Urinary bladder (tissue), 4 donors: ENCODE measurements around the gene ZNF775. TPM values are rescaled to one million over a fixed set of nuclear protein-coding genes. Genes with fewer than 3 reads are reported as not detected.

Experiments used
- DNase-seq: peaks from one replicate; pipeline ENCODE4 v3.0.0-alpha.2; 2015; ENCODE audit errors: extremely low spot score
- H3K27ac ChIP-seq: one replicate; pipeline ENCODE4 v1.5.1; 2013; ENCODE audit warnings: low read depth, mild to moderate bottlenecking, moderate library complexity
- H3K36me3 ChIP-seq: one replicate; pipeline ENCODE4 v1.6.1; 2013; ENCODE audit warnings: mild to moderate bottlenecking, moderate library complexity; ENCODE audit not compliant: insufficient read depth
- H3K4me1 ChIP-seq: one replicate; pipeline ENCODE4 v1.6.1; 2013; ENCODE audit warnings: mild to moderate bottlenecking, moderate library complexity; ENCODE audit not compliant: insufficient read depth
- H3K4me3 ChIP-seq: one replicate; pipeline ENCODE4 v1.5.1; 2013; ENCODE audit warnings: low read depth, low read length
- WGBS: extraction: QIAGEN DNeasy Blood & Tissue Kit; methylation state at CpG from one replicate; pipeline ENCODE4 v1.1.7; 2013; 5-methylcytosine and 5-hydroxymethylcytosine counted together
- polyA plus RNA-seq: library from polyadenylated mRNA; stranded (reverse); fragments of 200-250 nt; gene quantifications from one replicate; pipeline ENCODE4 v1.2.3, GENCODE V29; 2013
- total RNA-seq: library from RNA; depleted of rRNA; stranded (reverse); fragments of >200 nt; gene quantifications from one replicate; pipeline ENCODE4 v1.2.3, GENCODE V29; 2014
- donor health status: healthy with polysubstance abuse.
- donor health status: healthy.

The ZNF775 gene
- total and polyA plus RNA-seq, 2 donors = 5.1 to 11.6 TPM

GRCh38 chr7:150407588-150408392, 28.7 kb downstream of the ZNF775 start:
- 96% methylated on average over 91 of the region's 91 CpGs for WGBS
- Histone ChIP-seq H3K36me3 (no peaks in the 10 kb centered on the region), H3K4me1 (peaks cover 1% of the 10 kb centered on the region), H3K27ac (no peak overlapping the region), H3K4me3 (no peak overlapping the region)
- DNase-seq = no peak

- Histone ChIP-seq H3K4me1 (peaks cover 1% of the 10 kb centered on the region), H3K4me3 (no peak overlapping the region), H3K36me3 (no peaks in the 10 kb centered on the region), H3K27ac (no peak overlapping the region)
- WGBS = 87% methylated on average over 22 of the region's 22 CpGs
- no peak for DNase-seq
Measured at GRCh38 chr7:150408393-150409299, 29.5 kb downstream of the ZNF775 start.

GRCh38 chr7:150409300-150410030, 30.3 kb downstream of the ZNF775 start:
- no peak overlapping the region for H3K4me3 ChIP-seq
- 81% methylated on average over 10 of the region's 10 CpGs for WGBS
- DNase-seq = no peak

GRCh38 chr7:150410131-150410530, 31.0 kb downstream of the ZNF775 start:
- DNase-seq = no peak
- 90% methylated on average over 7 of the region's 7 CpGs for WGBS
- Histone ChIP-seq H3K4me3 (no peak overlapping the region), H3K36me3 (no peaks in the 10 kb centered on the region), H3K4me1 (peaks cover 1% of the 10 kb centered on the region), H3K27ac (no peak overlapping the region)

More at GRCh38 chr7:150409300-150410030, 30.3 kb downstream of the ZNF775 start:
- H3K27ac ChIP-seq = no peak overlapping the region
- no peaks in the 10 kb centered on the region for H3K36me3 ChIP-seq
- peaks cover 1% of the 10 kb centered on the region for H3K4me1 ChIP-seq

- H3K4me1 ChIP-seq = peaks cover 1% of the 10 kb centered on the region
- H3K36me3 ChIP-seq = no peaks in the 10 kb centered on the region
- no peak overlapping the region for H3K4me3 ChIP-seq
- no peak overlapping the region for H3K27ac ChIP-seq
- WGBS = 74% methylated on average over 10 of the region's 10 CpGs
- no peak for DNase-seq
Measured at GRCh38 chr7:150410680-150411346, 31.7 kb downstream of the ZNF775 start.

GRCh38 chr7:150411606-150412005, 32.5 kb downstream of the ZNF775 start:
- no peaks in the 10 kb centered on the region for H3K36me3 ChIP-seq
- WGBS = 73% methylated on average over 11 of the region's 11 CpGs
- H3K4me1 ChIP-seq = peaks cover under 1% of the 10 kb centered on the region
- no peak overlapping the region for H3K4me3 ChIP-seq
- no peak for DNase-seq
- H3K27ac ChIP-seq = no peak overlapping the region

GRCh38 chr7:150412016-150412415, 32.9 kb downstream of the ZNF775 start:
- 89% methylated on average over 11 of the region's 11 CpGs for WGBS
- DNase-seq = no peak
- H3K27ac ChIP-seq = no peak overlapping the region
- H3K36me3 ChIP-seq = no peaks in the 10 kb centered on the region
- H3K4me3 ChIP-seq = no peak overlapping the region
- no peaks in the 10 kb centered on the region for H3K4me1 ChIP-seq

- no peaks in the 10 kb centered on the region for H3K4me1 ChIP-seq
- H3K27ac ChIP-seq = no peak overlapping the region
- 84% methylated on average over 37 of the region's 37 CpGs for WGBS
Measured at GRCh38 chr7:150412518-150413488, 33.7 kb downstream of the ZNF775 start.

GRCh38 chr7:150413640-150414081, 34.5 kb downstream of the ZNF775 start:
- no peak for DNase-seq
- Histone ChIP-seq H3K4me1 (no peaks in the 10 kb centered on the region), H3K27ac (no peak overlapping the region), H3K36me3 (no peaks in the 10 kb centered on the region), H3K4me3 (no peak overlapping the region)
- 90% methylated on average over 11 of the region's 11 CpGs for WGBS

More at GRCh38 chr7:150412518-150413488, 33.7 kb downstream of the ZNF775 start:
- Histone ChIP-seq H3K36me3 (no peaks in the 10 kb centered on the region), H3K4me3 (no peak overlapping the region)
- no peak for DNase-seq

- no peaks in the 10 kb centered on the region for H3K4me1 ChIP-seq
- H3K4me3 ChIP-seq = no peak overlapping the region
- no peaks in the 10 kb centered on the region for H3K36me3 ChIP-seq
- no peak for DNase-seq
- H3K27ac ChIP-seq = no peak overlapping the region
- WGBS = 88% methylated on average over 19 of the region's 19 CpGs
Measured at GRCh38 chr7:150415161-150416153, 36.3 kb downstream of the ZNF775 start.

- DNase-seq = no peak
- Histone ChIP-seq H3K27ac (no peak overlapping the region), H3K4me3 (no peak overlapping the region), H3K4me1 (no peaks in the 10 kb centered on the region), H3K36me3 (no peaks in the 10 kb centered on the region)
- WGBS = 94% methylated on average over 10 of the region's 10 CpGs
Measured at GRCh38 chr7:150417239-150417638, 38.1 kb downstream of the ZNF775 start.
